ENCODE data around the gene ITGA1.

Gene ITGA1

GRCh38 chr5:52894451-52894850, 106.7 kb downstream of the ITGA1 start:
- no peak for DNase-seq (ENCODE audit: low read depth in 1 of 2, low spot score in 1 of 2)

- no peak for DNase-seq (ENCODE audit: low read depth in 1 of 2, low spot score in 1 of 2)
Observed at GRCh38 chr5:52895075-52895474, 107.4 kb downstream of the ITGA1 start.

- DNase-seq (ENCODE audit: low read depth in 1 of 2, low spot score in 1 of 2), result no peak
Observed at GRCh38 chr5:52895572-52896413, 108.1 kb downstream of the ITGA1 start.

- no peak for DNase-seq (ENCODE audit: low read depth in 1 of 2, low spot score in 1 of 2)
Observed at GRCh38 chr5:52896534-52897237, 109.0 kb downstream of the ITGA1 start.

- no peak for DNase-seq (ENCODE audit: low read depth in 1 of 2, low spot score in 1 of 2)
Observed at GRCh38 chr5:52897238-52897614, 109.5 kb downstream of the ITGA1 start.

- no peak for DNase-seq (ENCODE audit: low read depth in 1 of 2, low spot score in 1 of 2)
Observed at GRCh38 chr5:52898961-52899680, 111.4 kb downstream of the ITGA1 start.

GRCh38 chr5:52903142-52903541, 115.4 kb downstream of the ITGA1 start:
- no peak for DNase-seq (ENCODE audit: low read depth in 1 of 2, low spot score in 1 of 2)

- DNase-seq (ENCODE audit: low read depth in 1 of 2, low spot score in 1 of 2), result no peak
Observed at GRCh38 chr5:52906343-52906742, 118.6 kb downstream of the ITGA1 start.

GRCh38 chr5:52906845-52907244, 119.1 kb downstream of the ITGA1 start:
- no peak for DNase-seq (ENCODE audit: low read depth in 1 of 2, low spot score in 1 of 2)

- no peak for DNase-seq (ENCODE audit: low read depth in 1 of 2, low spot score in 1 of 2)
Observed at GRCh38 chr5:52909192-52909591, 121.5 kb downstream of the ITGA1 start.

GRCh38 chr5:52910071-52910470, 122.4 kb downstream of the ITGA1 start:
- no peak for DNase-seq (ENCODE audit: low read depth in 1 of 2, low spot score in 1 of 2)

GRCh38 chr5:52915176-52915875, 127.6 kb downstream of the ITGA1 start:
- DNase-seq (ENCODE audit: low read depth in 1 of 2, low spot score in 1 of 2), result peak in 1 of 2 donors; percentile 49

GRCh38 chr5:52920929-52921328, 133.2 kb downstream of the ITGA1 start:
- DNase-seq (ENCODE audit: low read depth in 1 of 2, low spot score in 1 of 2), result no peak

GRCh38 chr5:52922384-52922783, 134.7 kb downstream of the ITGA1 start:
- no peak for DNase-seq (ENCODE audit: low read depth in 1 of 2, low spot score in 1 of 2)

GRCh38 chr5:52924456-52924855, 136.7 kb downstream of the ITGA1 start:
- no peak for DNase-seq (ENCODE audit: low read depth in 1 of 2, low spot score in 1 of 2)

- no peak for DNase-seq (ENCODE audit: low read depth in 1 of 2, low spot score in 1 of 2)
Observed at GRCh38 chr5:52925001-52925400, 137.3 kb downstream of the ITGA1 start.

GRCh38 chr5:52928689-52929088, 141.0 kb downstream of the ITGA1 start:
- DNase-seq (ENCODE audit: low read depth in 1 of 2, low spot score in 1 of 2), result no peak

GRCh38 chr5:52938226-52938625, 150.5 kb downstream of the ITGA1 start:
- DNase-seq (ENCODE audit: low read depth in 1 of 2, low spot score in 1 of 2), result no peak

- DNase-seq (ENCODE audit: low read depth in 1 of 2, low spot score in 1 of 2), result no peak
Observed at GRCh38 chr5:52943285-52943684, 155.6 kb downstream of the ITGA1 start.

GRCh38 chr5:52943808-52944207, 156.1 kb downstream of the ITGA1 start:
- DNase-seq (ENCODE audit: low read depth in 1 of 2, low spot score in 1 of 2), result no peak

GRCh38 chr5:52945040-52945439, 157.3 kb downstream of the ITGA1 start:
- no peak for DNase-seq (ENCODE audit: low read depth in 1 of 2, low spot score in 1 of 2)

All from activated CD4-positive, alpha-beta T cell treated with anti-CD3 and anti-CD28 coated beads, Interleukin-2, amount 50 U/mL, for 24 hours (primary cell).